Body of pancreas (tissue), 4 donors: ENCODE results near the gene CLCN5. TPM values are rescaled to one million over a fixed set of nuclear protein-coding genes. Genes with fewer than 3 reads are reported as not detected.
A peak's percentile ranks its signal among the peaks of the same experiment; 100 is the strongest.

Experiments used
- ATAC-seq: fragments of 150-250 bp; one replicate; pipeline ENCODE4 v1.9.1; 2016
- DNase-seq, 4 donors: peaks; one replicate each; pipeline ENCODE4 v3.0.0-alpha.2; 2019
- H3K27ac ChIP-seq, 4 donors: fragments of 200-600 bp; sonication (generic); 1 replicate in 3 of 4; 2 replicates in 1 of 4; pipeline versions ENCODE4 v1.5.1 to v1.6.1; 2016 to 2019; ENCODE audit warnings: mild to moderate bottlenecking in 1 of 4, mixed read lengths in 1 of 4, moderate library complexity in 1 of 4
- H3K27me3 ChIP-seq, 2 donors: fragments of 200-600 bp; sonication (generic); one replicate each; pipeline ENCODE4 v1.6.0; 2016; ENCODE audit warnings: mild to moderate bottlenecking in 1 of 2
- H3K36me3 ChIP-seq, 2 donors: fragments of 200-600 bp; sonication (generic); replicated peaks in 1 of 2; 2 replicates each; pipeline ENCODE4 v1.5.1; 2016; ENCODE audit warnings: low read depth in 2 of 2; ENCODE audit not compliant: insufficient read depth in 1 of 2
- H3K4me1 ChIP-seq: fragments of 200-600 bp; sonication (generic); one replicate; pipeline ENCODE4 v1.6.0; 2016
- H3K4me3 ChIP-seq, 2 donors: fragments of 200-600 bp; sonication (generic); 1 replicate in 1 of 2; 2 replicates in 1 of 2; pipeline ENCODE4 v1.5.1; 2016 to 2019
- H3K9me3 ChIP-seq, 3 donors: fragments of 200-600 bp; sonication (generic); 1 replicate in 2 of 3; 2 replicates in 1 of 3; pipeline ENCODE4 v1.5.1; 2016
- POLR2A ChIP-seq, 3 donors: fragments of 450-650 bp; IDR thresholded peaks; one replicate each; pipeline ENCODE4 v1.6.1; 2016; ENCODE audit warnings: antibody characterized with exemption in 3 of 3, mild to moderate bottlenecking in 2 of 3
- WGBS, 2 donors: methylation state at CpG; one replicate each; pipeline ENCODE4 v1.1.5; 2017; 5-methylcytosine and 5-hydroxymethylcytosine counted together
- intact Hi-C: fragments of 100-400 bp; cut with DNase I; formaldehyde crosslinking; loops from one replicate; pipeline ENCODE4 v1.15.1; 2023
- total RNA-seq, 2 donors: library from RNA; depleted of rRNA; stranded (reverse); fragments of >200 nt; gene quantifications; one replicate each; pipeline ENCODE4 v1.1.0, GENCODE V29; 2016
- TF ChIP-seq, protein P1 (sequence below), 7 experiments: fragments of 450-650 bp in 4 of 7; fragments of 200-600 bp in 3 of 7; sonication (generic) in 3 of 7; IDR thresholded peaks; one replicate each; pipeline ENCODE4 v1.5.1; 2016 to 2019; ENCODE audit warnings: antibody characterized with exemption in 7 of 7

The CLCN5 gene
- total RNA-seq, 2 donors from 2014 or later = 2.0 to 5.2 TPM

DNA sequence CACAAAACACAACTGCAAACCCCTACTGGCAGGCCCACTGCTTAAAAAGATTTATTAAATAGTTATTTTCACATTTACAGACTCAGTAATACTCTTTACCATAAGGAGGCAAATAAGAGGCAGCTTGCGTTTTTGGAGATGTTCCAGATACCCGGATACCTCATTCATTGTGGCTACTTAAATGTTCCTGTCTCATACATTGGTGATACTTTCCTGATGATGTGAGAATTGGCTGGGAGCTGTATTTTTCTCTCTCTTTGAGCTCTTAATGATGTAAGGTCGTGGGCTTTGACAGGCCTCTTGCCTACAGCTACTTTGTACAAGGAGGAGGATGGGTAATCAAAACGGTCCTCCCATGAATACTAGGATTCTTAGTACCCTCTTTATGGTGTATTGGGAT lies 176.9 kb downstream of the CLCN5 start:
- H3K4me1 ChIP-seq = no peaks in the 10 kb centered on the region
- no peak overlapping the region for H3K27ac ChIP-seq
- intact Hi-C loops = no loop called here
- no peak overlapping the region for H3K4me3 ChIP-seq
- H3K9me3 ChIP-seq = no peaks in the 10 kb centered on the region
- TF ChIP-seq, protein P1, sequence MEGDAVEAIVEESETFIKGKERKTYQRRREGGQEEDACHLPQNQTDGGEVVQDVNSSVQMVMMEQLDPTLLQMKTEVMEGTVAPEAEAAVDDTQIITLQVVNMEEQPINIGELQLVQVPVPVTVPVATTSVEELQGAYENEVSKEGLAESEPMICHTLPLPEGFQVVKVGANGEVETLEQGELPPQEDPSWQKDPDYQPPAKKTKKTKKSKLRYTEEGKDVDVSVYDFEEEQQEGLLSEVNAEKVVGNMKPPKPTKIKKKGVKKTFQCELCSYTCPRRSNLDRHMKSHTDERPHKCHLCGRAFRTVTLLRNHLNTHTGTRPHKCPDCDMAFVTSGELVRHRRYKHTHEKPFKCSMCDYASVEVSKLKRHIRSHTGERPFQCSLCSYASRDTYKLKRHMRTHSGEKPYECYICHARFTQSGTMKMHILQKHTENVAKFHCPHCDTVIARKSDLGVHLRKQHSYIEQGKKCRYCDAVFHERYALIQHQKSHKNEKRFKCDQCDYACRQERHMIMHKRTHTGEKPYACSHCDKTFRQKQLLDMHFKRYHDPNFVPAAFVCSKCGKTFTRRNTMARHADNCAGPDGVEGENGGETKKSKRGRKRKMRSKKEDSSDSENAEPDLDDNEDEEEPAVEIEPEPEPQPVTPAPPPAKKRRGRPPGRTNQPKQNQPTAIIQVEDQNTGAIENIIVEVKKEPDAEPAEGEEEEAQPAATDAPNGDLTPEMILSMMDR (IDR thresholded peaks at IDR 0.05) = no peak
- TF ChIP-seq POLR2A (IDR thresholded peaks at IDR 0.05) = no peak
- DNase-seq = no peak
- WGBS, 2 donors = 57 to 59% methylated on average over 3 to 4 of the region's 4 CpGs
- ATAC-seq = no peak
- H3K27me3 ChIP-seq = no peaks in the 10 kb centered on the region
- no peaks in the 10 kb centered on the region for H3K36me3 ChIP-seq

DNA sequence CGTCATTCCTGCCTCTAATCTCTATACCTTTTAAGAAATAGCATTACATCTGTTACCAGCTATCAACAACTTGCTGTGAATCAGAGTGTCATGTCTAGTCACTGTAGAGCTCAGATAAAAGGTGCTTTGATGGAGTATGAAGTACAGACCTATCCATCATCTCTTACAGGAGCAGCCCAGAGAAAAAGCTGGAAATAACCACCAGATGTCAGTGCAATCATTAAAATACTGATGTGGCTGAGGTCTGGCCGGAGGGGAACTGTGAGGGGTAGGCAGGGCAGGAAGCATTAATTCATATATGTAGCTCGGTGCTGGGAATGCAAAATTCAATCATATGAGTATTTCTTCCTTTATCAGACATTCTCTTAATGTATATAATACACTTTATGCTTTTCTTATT lies 177.8 kb downstream of the CLCN5 start:
- ATAC-seq = peak; percentile 40

DNA sequence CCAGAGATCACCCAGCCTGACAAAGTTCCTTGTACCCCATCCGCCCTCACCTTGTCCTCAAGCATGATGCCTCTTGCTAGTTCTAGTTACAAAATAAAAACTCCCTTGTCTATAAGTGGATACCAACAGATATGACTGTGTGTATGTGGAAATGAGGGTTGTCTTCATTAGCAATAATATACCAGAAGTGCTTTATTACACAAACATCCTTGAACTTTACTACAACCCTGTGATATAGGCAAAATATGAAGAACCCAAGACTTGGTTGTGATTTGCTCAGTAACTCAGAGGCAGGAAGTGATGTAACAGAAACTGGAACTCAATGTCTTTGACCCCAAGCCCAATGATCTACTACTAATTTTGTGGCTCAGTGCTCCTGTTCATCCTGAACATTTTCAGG lies 180.8 kb downstream of the CLCN5 start:
- Histone ChIP-seq H3K27me3 (no peaks in the 10 kb centered on the region), H3K4me3 (no peak overlapping the region), H3K9me3 (no peaks in the 10 kb centered on the region), H3K4me1 (no peaks in the 10 kb centered on the region), H3K27ac (no peak overlapping the region), H3K36me3 (no peaks in the 10 kb centered on the region)
- intact Hi-C loops = no loop called here
- TF ChIP-seq, protein P1 (IDR thresholded peaks at IDR 0.05) = no peak
- no peak for TF ChIP-seq POLR2A (IDR thresholded peaks at IDR 0.05)
- ATAC-seq (no peak), DNase-seq (no peak)
- 80 to 100% methylated on average over 1 of the region's 1 CpG for WGBS, 2 donors

More for the DNA sequence above, 177.8 kb downstream of the CLCN5 start:
- H3K27me3 ChIP-seq = no peaks in the 10 kb centered on the region
- DNase-seq = no peak
- no peak overlapping the region for H3K4me3 ChIP-seq
- WGBS, 2 donors = 42 to 47% methylated on average over 3 of the region's 3 CpGs
- H3K27ac ChIP-seq = no peak overlapping the region
- no peaks in the 10 kb centered on the region for H3K9me3 ChIP-seq
- H3K4me1 ChIP-seq = no peaks in the 10 kb centered on the region
- intact Hi-C loops = no loop called here
- no peaks in the 10 kb centered on the region for H3K36me3 ChIP-seq
- TF ChIP-seq, protein P1 (IDR thresholded peaks at IDR 0.05) = peak in 5 of 7 experiments; percentile 14 to 44 (median 35)
- TF ChIP-seq POLR2A (IDR thresholded peaks at IDR 0.05) = no peak

DNA sequence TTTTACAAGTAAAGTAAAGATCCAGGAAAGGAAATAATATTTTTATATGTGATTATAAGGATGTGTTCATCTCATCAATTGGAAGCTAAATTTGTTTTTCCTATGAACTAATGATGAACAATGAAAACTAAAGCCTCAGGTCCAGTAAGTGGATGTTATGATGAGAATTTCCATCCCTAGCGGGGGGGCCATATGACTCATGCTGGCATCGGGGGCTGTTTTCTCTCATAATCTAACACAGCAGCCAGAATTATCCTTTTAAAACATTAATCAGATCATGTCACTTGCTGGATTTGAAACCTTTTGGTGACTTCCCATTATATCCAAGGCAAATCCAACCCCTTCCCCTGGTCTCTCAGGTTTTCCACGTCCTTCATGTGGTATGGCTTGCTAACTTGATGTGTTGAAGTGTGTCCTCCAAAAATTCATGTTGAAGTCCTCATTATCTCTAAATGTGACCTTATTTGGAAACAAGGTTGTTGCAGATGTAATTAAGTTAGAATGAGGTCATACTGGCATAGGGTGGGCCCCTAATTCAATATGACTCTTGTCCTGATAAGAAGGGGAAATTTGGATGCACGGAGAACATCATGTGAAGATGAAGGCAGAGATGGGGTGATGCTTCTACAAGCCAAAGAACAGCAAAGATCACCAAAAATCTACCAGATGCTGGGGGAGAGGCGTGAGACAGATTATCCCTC lies 181.6 kb downstream of the CLCN5 start:
- 78 to 87% methylated on average over 5 of the region's 5 CpGs for WGBS, 2 donors
- intact Hi-C loops = no loop called here
- Histone ChIP-seq H3K36me3 (no peaks in the 10 kb centered on the region), H3K27me3 (no peaks in the 10 kb centered on the region), H3K27ac (no peak overlapping the region), H3K4me3 (no peak overlapping the region), H3K9me3 (no peaks in the 10 kb centered on the region), H3K4me1 (no peaks in the 10 kb centered on the region)
- no peak for TF ChIP-seq POLR2A (IDR thresholded peaks at IDR 0.05)
- TF ChIP-seq, protein P1 (IDR thresholded peaks at IDR 0.05) = no peak
- DNase-seq = no peak
- ATAC-seq = no peak
